ENCODE results near the gene SGCE.

Gene SGCE

GRCh38 chr7:94595717-94596116, 60.2 kb downstream of the SGCE start:
- Histone ChIP-seq H3K4me2 (ENCODE audit: low read depth, low read length) (no peak overlapping the region), H3K4me3 (ENCODE audit: low read length) (no peak overlapping the region), H3K27me3 (replicated peaks; ENCODE audit: insufficient read depth, low read length) (no peaks in the 10 kb centered on the region), H3K9me2 (replicated peaks; ENCODE audit: insufficient read depth, low read length) (no peaks in the 10 kb centered on the region), H3F3A (ENCODE audit: insufficient read depth, low read length) (no peaks in the 10 kb centered on the region), H3K79me2 (ENCODE audit: low read length) (no peaks in the 10 kb centered on the region), H4K20me1 (ENCODE audit: insufficient read depth, low read length) (no peaks in the 10 kb centered on the region), H3K9me3 (replicated peaks; ENCODE audit: insufficient read depth, low read length) (no peaks in the 10 kb centered on the region), H3K4me1 (ENCODE audit: low read length) (no peaks in the 10 kb centered on the region), H2AFZ (ENCODE audit: low read length) (no peak overlapping the region), H3K27ac (ENCODE audit: low read length) (no peak overlapping the region), H3K36me3 (replicated peaks; ENCODE audit: insufficient read depth, low read length) (no peaks in the 10 kb centered on the region; the same call in 1 of the 2 replicates), H3K9ac (ENCODE audit: low read length) (no peak overlapping the region)
- DNase-seq = no peak
- no peak for TF ChIP-seq CTCF (IDR thresholded peaks at IDR 0.05; ENCODE audit: low read length)
- no peak for TF ChIP-seq EZH2 (optimal IDR thresholded peaks at IDR 0.05; ENCODE audit: low read depth, low read length)
- no peak for TF ChIP-seq EZH2phosphoT487 (IDR thresholded peaks at IDR 0.05; ENCODE audit: low read length)

- no peak for TF ChIP-seq EZH2 (optimal IDR thresholded peaks at IDR 0.05; ENCODE audit: low read depth, low read length)
- no peak for TF ChIP-seq EZH2phosphoT487 (IDR thresholded peaks at IDR 0.05; ENCODE audit: low read length)
- no peak for TF ChIP-seq CTCF (IDR thresholded peaks at IDR 0.05; ENCODE audit: low read length)
- Histone ChIP-seq H3K27ac (ENCODE audit: low read length) (no peak overlapping the region), H4K20me1 (ENCODE audit: insufficient read depth, low read length) (no peaks in the 10 kb centered on the region), H2AFZ (ENCODE audit: low read length) (no peak overlapping the region), H3K9me3 (replicated peaks; ENCODE audit: insufficient read depth, low read length) (no peaks in the 10 kb centered on the region), H3K9me2 (replicated peaks; ENCODE audit: insufficient read depth, low read length) (no peaks in the 10 kb centered on the region), H3K36me3 (replicated peaks; ENCODE audit: insufficient read depth, low read length) (no peaks in the 10 kb centered on the region; the same call in 1 of the 2 replicates), H3K9ac (ENCODE audit: low read length) (no peak overlapping the region), H3K27me3 (replicated peaks; ENCODE audit: insufficient read depth, low read length) (no peaks in the 10 kb centered on the region), H3F3A (ENCODE audit: insufficient read depth, low read length) (no peaks in the 10 kb centered on the region), H3K4me1 (ENCODE audit: low read length) (no peaks in the 10 kb centered on the region), H3K4me3 (ENCODE audit: low read length) (no peak overlapping the region), H3K4me2 (ENCODE audit: low read depth, low read length) (no peak overlapping the region), H3K79me2 (ENCODE audit: low read length) (no peaks in the 10 kb centered on the region)
- no peak for DNase-seq
Observed at GRCh38 chr7:94594882-94595281, 61.1 kb downstream of the SGCE start.

GRCh38 chr7:94591176-94591575, 64.8 kb downstream of the SGCE start:
- H3K79me2 ChIP-seq (ENCODE audit: low read length) = no peaks in the 10 kb centered on the region
- no peak for TF ChIP-seq CTCF (IDR thresholded peaks at IDR 0.05; ENCODE audit: low read length)
- no peak for TF ChIP-seq EZH2phosphoT487 (IDR thresholded peaks at IDR 0.05; ENCODE audit: low read length)
- no peak for TF ChIP-seq EZH2 (optimal IDR thresholded peaks at IDR 0.05; ENCODE audit: low read depth, low read length)
- H3K4me3 ChIP-seq (ENCODE audit: low read length) = no peak overlapping the region
- H3K9me2 ChIP-seq (replicated peaks; ENCODE audit: insufficient read depth, low read length) = no peaks in the 10 kb centered on the region
- H3K27me3 ChIP-seq (replicated peaks; ENCODE audit: insufficient read depth, low read length) = no peaks in the 10 kb centered on the region
- no peak overlapping the region for H3K4me2 ChIP-seq (ENCODE audit: low read depth, low read length)
- no peaks in the 10 kb centered on the region for H4K20me1 ChIP-seq (ENCODE audit: insufficient read depth, low read length)
- no peaks in the 10 kb centered on the region for H3K4me1 ChIP-seq (ENCODE audit: low read length)
- no peak overlapping the region for H3K27ac ChIP-seq (ENCODE audit: low read length)
- no peaks in the 10 kb centered on the region for H3K9me3 ChIP-seq (replicated peaks; ENCODE audit: insufficient read depth, low read length)
- no peaks in the 10 kb centered on the region for H3F3A ChIP-seq (ENCODE audit: insufficient read depth, low read length)
- no peak overlapping the region for H3K9ac ChIP-seq (ENCODE audit: low read length)
- no peak overlapping the region for H2AFZ ChIP-seq (ENCODE audit: low read length)
- no peak for DNase-seq
- no peaks in the 10 kb centered on the region; the same call in 1 of the 2 replicates for H3K36me3 ChIP-seq (replicated peaks; ENCODE audit: insufficient read depth, low read length)
